Heart left ventricle (tissue), 16 donors: ENCODE results near the gene BACH2. TPM values are rescaled to one million over a fixed set of nuclear protein-coding genes. Genes with fewer than 3 reads are reported as not detected.

Experiments
- ATAC-seq, 4 donors: fragments of 200-7000 bp; cut with Tn5 transposase; one replicate each; pipeline ENCODE4 v1.9.1; 2020 to 2022; ENCODE audit warnings: moderate library complexity in 4 of 4, mild to moderate bottlenecking in 3 of 4, moderate number of reproducible peaks in 1 of 4
- DNase-seq, 5 donors: peaks; one replicate each; pipeline ENCODE4 v3.0.0-alpha.2; 2020
- H3K27ac ChIP-seq, 12 donors: fragments of 200-600 bp; sonication (generic) in 4 of 12; one replicate each; pipeline versions ENCODE4 v1.5.0 to v1.8.0; 2016 to 2022; ENCODE audit warnings: mild to moderate bottlenecking in 2 of 12
- H3K27me3 ChIP-seq, 9 donors: fragments of 200-600 bp; sonication (generic) in 2 of 9; one replicate each; pipeline versions ENCODE4 v1.5.1 to v1.8.0; 2016 to 2022; ENCODE audit warnings: mild to moderate bottlenecking in 3 of 9
- H3K36me3 ChIP-seq, 9 donors: fragments of 200-600 bp; sonication (generic) in 2 of 9; one replicate each; pipeline versions ENCODE4 v1.5.0 to v1.8.0; 2018 to 2022; ENCODE audit warnings: mild to moderate bottlenecking in 2 of 9
- H3K4me1 ChIP-seq, 12 donors: fragments of 200-600 bp; sonication (generic) in 4 of 12; one replicate each; pipeline versions ENCODE4 v1.5.0 to v1.8.0; 2016 to 2022; ENCODE audit warnings: mild to moderate bottlenecking in 3 of 12
- H3K4me3 ChIP-seq, 12 donors: fragments of 200-600 bp; sonication (generic) in 4 of 12; one replicate each; pipeline versions ENCODE4 v1.5.0 to v1.8.0; 2017 to 2022; ENCODE audit warnings: mild to moderate bottlenecking in 9 of 12, moderate library complexity in 4 of 12
- H3K9me3 ChIP-seq, 12 donors: fragments of 200-600 bp; sonication (generic) in 4 of 12; one replicate each; pipeline versions ENCODE4 v1.5.0 to v1.8.0; 2016 to 2022; ENCODE audit warnings: mild to moderate bottlenecking in 1 of 12
- CTCF ChIP-seq, 12 donors: fragments of 200-600 bp; sonication (generic) in 4 of 12; IDR thresholded peaks; one replicate each; pipeline versions ENCODE4 v1.5.0 to v1.8.0; 2018 to 2022; ENCODE audit warnings: antibody characterized with exemption in 12 of 12, mild to moderate bottlenecking in 5 of 12
- POLR2A ChIP-seq, 2 donors: fragments of 450-650 bp; IDR thresholded peaks; one replicate each; pipeline ENCODE4 v1.6.1; 2017; ENCODE audit warnings: antibody characterized with exemption in 2 of 2, mild to moderate bottlenecking in 2 of 2, moderate library complexity in 2 of 2
- WGBS, 4 donors: extraction: QIAGEN DNeasy Blood & Tissue Kit in 2 of 4; methylation state at CpG; one replicate each; pipeline versions ENCODE4 v1.1.5 to v1.1.7; 2013 to 2018; 5-methylcytosine and 5-hydroxymethylcytosine counted together
- intact Hi-C, 10 donors: fragments of 100-400 bp; cut with DNase I; formaldehyde crosslinking; loops; one replicate each; pipeline versions ENCODE4 v1.11.1 to v1.14.2; 2022
- polyA plus RNA-seq, 2 donors: library from polyadenylated mRNA; stranded (reverse); fragments of 200-250 nt; gene quantifications; one replicate each; pipeline ENCODE4 v1.2.3, GENCODE V29; 2013
- total RNA-seq, 9 donors: library from RNA; depleted of rRNA in 2 of 9; stranded (reverse); fragments of >200 nt in 2 of 9; fragmentation: NEBNext Ultra II Directional in 3 of 9; extraction: Animal tissue kit (Norgen Biotek cat#: 25700) in 3 of 9; gene quantifications; one replicate each; pipeline versions ENCODE4 v1.1.0 to v1.2.4, GENCODE V29; 2016 to 2023
- donor health status: ischemic (EF 13 %, LVEDD 7.1; RV severe dilation, severe dysfunction).
- donor health status: healthy with polysubstance abuse.
- donor health status: DM: no; HTN: yes; CAD: no.
- donor health status: DM: no; HTN: no; CAD: no.
- donor health status: ischemic (EF 25% LVEDD 6.9; RV normal size, moderate dysfunction).
- donor health status: ischemic (EF 25% LVEDD 5.7; RV mildly dilated, moderate dysfunction).
- donor health status: healthy.
- donor health status: DM: yes; HTN: yes; CAD: no.
- donor health status: ischemic (EF 35%, LVEDD 5.7; RV mildly dilated, moderate dysfunction).
- donor health status: nonischemic (EF 11% LVEDD 7.7; RV severe dilation, severe dysfunction).
- donor health status: DM: yes; HTN: yes; CAD: no.
- donor health status: PGD.
- donor health status: ischemic (EF 29% LVEDD 5.4; RV normal size, mild dysfunction).
- donor health status: nonischemic (EF 23%, LVEDD 6.1; RV moderate dilation, normal function).

BACH2 gene
- total and polyA plus RNA-seq, 11 donors, result 0.23 to 8.4 (median 1.5) TPM

GRCh38 chr6:90090866-90091265 is 205.8 kb downstream of the BACH2 start:
- no peak overlapping the region for H3K4me3 ChIP-seq
- no peak for ATAC-seq

GRCh38 chr6:90088009-90088408 is 208.6 kb downstream of the BACH2 start:
- H3K4me1 ChIP-seq, result peaks cover 0 to 11% (median 0%) of the 10 kb centered on the region in 12 donors
- H3K27ac ChIP-seq, result no peak overlapping the region
- DNase-seq (no peak), ATAC-seq (peak in 3 of 4 donors; percentile 50 to 82 (median 61))
- intact Hi-C loops, result loop anchor here in 2 of 10 donors (5.0 to 10.0 kb wide), 2 partner anchors 84 to 113 kb away; no protein-coding TSS in a partner anchor
- TF ChIP-seq CTCF (IDR thresholded peaks at IDR 0.05) (no peak), POLR2A (IDR thresholded peaks at IDR 0.05) (no peak)
- H3K36me3 ChIP-seq, result no peaks in the 10 kb centered on the region
- H3K27me3 ChIP-seq, result no peaks in the 10 kb centered on the region
- H3K4me3 ChIP-seq, result no peak overlapping the region
- no peaks in the 10 kb centered on the region for H3K9me3 ChIP-seq

More at GRCh38 chr6:90090866-90091265, 205.8 kb downstream of the BACH2 start:
- Histone ChIP-seq H3K4me1 (peaks cover 0 to 10% (median 0%) of the 10 kb centered on the region in 12 donors), H3K27me3 (no peaks in the 10 kb centered on the region), H3K9me3 (no peaks in the 10 kb centered on the region), H3K36me3 (no peaks in the 10 kb centered on the region), H3K27ac (no peak overlapping the region)
- DNase-seq, result no peak
- intact Hi-C loops, result loop anchor here in 7 of 10 donors (10.0 kb wide), 6 partner anchors 116 to 384 kb away; partner anchors contain the start of gene BACH2 (in 1 of the 7)
- no peak for TF ChIP-seq POLR2A (IDR thresholded peaks at IDR 0.05)
- no peak for TF ChIP-seq CTCF (IDR thresholded peaks at IDR 0.05)
- 89 to 96% (median 94%) methylated on average over 2 of the region's 2 CpGs for WGBS, 4 donors

GRCh38 chr6:90087106-90087833 is 209.4 kb downstream of the BACH2 start:
- TF ChIP-seq POLR2A (IDR thresholded peaks at IDR 0.05) (no peak), CTCF (IDR thresholded peaks at IDR 0.05) (no peak)
- 84 to 87% (median 86%) methylated on average over 5 of the region's 5 CpGs for WGBS, 4 donors
- peaks cover 0 to 11% (median 0%) of the 10 kb centered on the region in 12 donors for H3K4me1 ChIP-seq

GRCh38 chr6:90086517-90086916 is 210.1 kb downstream of the BACH2 start:
- H3K9me3 ChIP-seq, result no peaks in the 10 kb centered on the region
- H3K36me3 ChIP-seq, result no peaks in the 10 kb centered on the region
- DNase-seq, result no peak
- peaks cover 0 to 11% (median 0%) of the 10 kb centered on the region in 12 donors for H3K4me1 ChIP-seq
- no peaks in the 10 kb centered on the region for H3K27me3 ChIP-seq
- H3K27ac ChIP-seq, result no peak overlapping the region
- TF ChIP-seq POLR2A (IDR thresholded peaks at IDR 0.05) (no peak), CTCF (IDR thresholded peaks at IDR 0.05) (no peak)
- no peak for ATAC-seq
- no peak overlapping the region for H3K4me3 ChIP-seq
- intact Hi-C loops, result loop anchor here in 2 of 10 donors (5.0 to 10.0 kb wide), 2 partner anchors 86 to 112 kb away; no protein-coding TSS in a partner anchor
- 77 to 87% (median 79%) methylated on average over 7 of the region's 7 CpGs for WGBS, 4 donors

More at GRCh38 chr6:90087106-90087833, 209.4 kb downstream of the BACH2 start:
- no peak overlapping the region for H3K4me3 ChIP-seq
- DNase-seq, result no peak
- ATAC-seq, result no peak
- no peaks in the 10 kb centered on the region for H3K9me3 ChIP-seq
- H3K27ac ChIP-seq, result no peak overlapping the region
- H3K27me3 ChIP-seq, result no peaks in the 10 kb centered on the region
- intact Hi-C loops, result loop anchor here in 2 of 10 donors (5.0 to 10.0 kb wide), 2 partner anchors 85 to 112 kb away; no protein-coding TSS in a partner anchor
- H3K36me3 ChIP-seq, result no peaks in the 10 kb centered on the region
